GM12873 (cell line): ENCODE measurements around the gene SCO1.

Experiments used
- TF ChIP-seq, protein P1 (sequence below): IDR thresholded peaks from 2 replicates; pipeline ENCODE4 v1.5.1; 2012; ENCODE audit warnings: low read depth, mild to moderate bottlenecking, moderate library complexity, low read length, control low read depth; ENCODE audit not compliant: insufficient read depth; ENCODE audit errors: missing control alignments

The SCO1 gene

GRCh38 chr17:10623737-10624338 is 73.5 kb downstream of the SCO1 start:
- TF ChIP-seq, protein P1, sequence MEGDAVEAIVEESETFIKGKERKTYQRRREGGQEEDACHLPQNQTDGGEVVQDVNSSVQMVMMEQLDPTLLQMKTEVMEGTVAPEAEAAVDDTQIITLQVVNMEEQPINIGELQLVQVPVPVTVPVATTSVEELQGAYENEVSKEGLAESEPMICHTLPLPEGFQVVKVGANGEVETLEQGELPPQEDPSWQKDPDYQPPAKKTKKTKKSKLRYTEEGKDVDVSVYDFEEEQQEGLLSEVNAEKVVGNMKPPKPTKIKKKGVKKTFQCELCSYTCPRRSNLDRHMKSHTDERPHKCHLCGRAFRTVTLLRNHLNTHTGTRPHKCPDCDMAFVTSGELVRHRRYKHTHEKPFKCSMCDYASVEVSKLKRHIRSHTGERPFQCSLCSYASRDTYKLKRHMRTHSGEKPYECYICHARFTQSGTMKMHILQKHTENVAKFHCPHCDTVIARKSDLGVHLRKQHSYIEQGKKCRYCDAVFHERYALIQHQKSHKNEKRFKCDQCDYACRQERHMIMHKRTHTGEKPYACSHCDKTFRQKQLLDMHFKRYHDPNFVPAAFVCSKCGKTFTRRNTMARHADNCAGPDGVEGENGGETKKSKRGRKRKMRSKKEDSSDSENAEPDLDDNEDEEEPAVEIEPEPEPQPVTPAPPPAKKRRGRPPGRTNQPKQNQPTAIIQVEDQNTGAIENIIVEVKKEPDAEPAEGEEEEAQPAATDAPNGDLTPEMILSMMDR: no peak

DNA sequence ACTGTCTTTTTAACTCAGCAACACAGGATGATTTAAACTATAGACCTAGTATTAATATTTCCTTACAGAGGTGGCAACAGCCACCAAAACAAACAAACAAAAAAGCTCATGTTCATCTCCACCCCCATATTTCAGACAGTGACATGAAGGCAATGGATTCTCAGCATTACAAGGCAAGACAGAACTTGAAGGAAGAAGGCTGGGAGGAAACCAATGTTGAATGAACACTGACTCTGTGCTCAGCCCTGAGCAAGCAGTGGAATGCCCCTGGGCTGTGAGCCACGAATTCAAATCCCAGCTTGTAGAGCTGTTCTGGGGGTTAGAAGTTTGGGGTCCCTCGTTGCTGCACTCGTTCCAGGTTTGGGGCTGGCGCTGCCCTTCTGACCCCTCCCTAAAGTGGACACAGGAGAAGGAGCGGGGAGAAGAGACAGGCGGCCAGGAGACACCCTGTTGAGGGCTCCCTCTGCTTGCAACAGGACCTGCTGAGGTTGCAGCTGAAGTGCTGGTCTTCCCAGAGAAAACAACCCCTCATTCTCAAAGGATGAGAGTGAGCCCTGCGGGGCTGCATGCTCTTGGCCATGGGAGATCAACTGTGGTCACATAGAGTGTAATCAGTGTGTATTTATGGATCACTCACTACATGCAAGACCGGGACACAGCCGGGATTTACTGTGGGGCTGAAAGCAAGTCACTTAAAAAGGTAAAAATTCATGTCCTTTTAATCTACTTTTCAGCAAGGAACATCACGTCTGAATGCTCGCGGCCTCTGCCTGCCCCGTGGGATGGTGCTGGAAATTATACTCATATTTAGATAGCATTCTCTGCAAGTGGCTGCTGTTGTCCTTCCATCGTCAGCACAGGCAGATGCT is 74.5 kb downstream of the SCO1 start:
- TF ChIP-seq, protein P1: no peak
